RWPE2 (cell line): ENCODE data around the gene CFAP100.
A peak's percentile ranks its signal among the peaks of the same experiment; 100 is the strongest.

Experiments
- ATAC-seq: fragments of 200-7000 bp; cut with Tn5 transposase; 3 replicates; pipeline ENCODE4 v1.9.1; 2021; ENCODE audit warnings: low read depth
- DNase-seq: peaks from one replicate; pipeline ENCODE4 v3.0.0-alpha.2; 2020; ENCODE audit warnings: low spot score
- H3K27ac ChIP-seq: fragments of 450-650 bp; 2 replicates; pipeline ENCODE4 v1.5.1; 2017; ENCODE audit warnings: mild to moderate bottlenecking; ENCODE audit not compliant: poor library complexity, severe bottlenecking
- H3K27me3 ChIP-seq: fragments of 250-450 bp; sonication (Bioruptor Pico); 2 replicates; pipeline ENCODE4 v1.5.1; 2021; ENCODE audit warnings: mild to moderate bottlenecking, moderate library complexity; ENCODE audit not compliant: insufficient read depth, poor library complexity, severe bottlenecking
- H3K36me3 ChIP-seq: fragments of 250-450 bp; sonication (Bioruptor Pico); 2 replicates; pipeline ENCODE4 v1.5.1; 2020; ENCODE audit warnings: low read depth, mild to moderate bottlenecking, moderate library complexity
- H3K4me1 ChIP-seq: fragments of 250-450 bp; sonication (Bioruptor Pico); 2 replicates; pipeline ENCODE4 v1.5.1; 2021; ENCODE audit warnings: mild to moderate bottlenecking, moderate library complexity; ENCODE audit not compliant: insufficient read depth, poor library complexity, severe bottlenecking
- H3K4me3 ChIP-seq: fragments of 250-450 bp; sonication (Bioruptor Pico); 2 replicates; pipeline ENCODE4 v1.5.1; 2021; ENCODE audit warnings: mild to moderate bottlenecking, moderate library complexity; ENCODE audit not compliant: severe bottlenecking
- H3K9me3 ChIP-seq: fragments of 250-450 bp; sonication (Bioruptor Pico); 2 replicates; pipeline ENCODE4 v1.5.1; 2021; ENCODE audit warnings: mild to moderate bottlenecking, moderate library complexity; ENCODE audit not compliant: severe bottlenecking
- CTCF ChIP-seq: fragments of 450-650 bp; IDR thresholded peaks from one replicate; pipeline ENCODE4 v1.5.1; 2017; ENCODE audit warnings: mild to moderate bottlenecking, moderate library complexity; ENCODE audit not compliant: poor library complexity, severe bottlenecking

Gene CFAP100

DNA sequence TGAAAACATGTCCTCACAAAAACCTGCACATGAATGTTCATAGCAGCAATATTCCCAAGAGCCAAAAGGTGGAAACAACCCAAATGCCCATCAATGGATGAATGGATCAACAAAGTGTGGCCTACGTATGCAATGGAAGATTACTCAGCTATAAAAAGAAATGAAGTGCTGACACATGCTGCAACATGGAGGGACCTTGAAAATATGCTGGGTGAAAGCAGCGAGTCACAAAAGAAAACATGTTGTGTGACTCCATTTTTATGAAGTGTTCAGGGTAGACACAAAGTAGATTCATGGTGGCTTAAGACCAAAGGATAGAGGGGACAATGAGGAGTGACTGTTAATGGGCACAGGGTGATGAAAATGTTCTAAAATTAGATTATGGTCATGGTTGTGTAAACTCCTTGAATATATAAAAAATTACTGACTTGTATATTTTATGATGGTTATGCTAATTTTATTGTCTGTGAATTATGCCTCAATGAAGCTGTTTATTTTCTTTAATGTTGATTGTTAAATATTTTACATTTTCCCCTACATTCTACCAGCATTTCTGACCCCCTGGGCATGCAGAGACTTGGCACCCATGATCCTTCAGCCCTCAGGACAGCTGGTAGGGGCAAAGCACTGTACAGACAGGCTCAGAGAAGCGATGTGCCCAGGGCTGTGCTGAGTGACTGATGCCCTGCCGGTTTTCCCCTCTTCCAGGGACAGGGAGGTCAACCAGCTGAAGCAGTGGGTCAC, 37.8 kb downstream of the CFAP100 start:
- ATAC-seq, result no peak
- Histone ChIP-seq H3K27me3 (no peaks in the 10 kb centered on the region), H3K36me3 (no peaks in the 10 kb centered on the region), H3K4me1 (no peaks in the 10 kb centered on the region), H3K9me3 (no peaks in the 10 kb centered on the region), H3K27ac (no peak overlapping the region), H3K4me3 (no peak overlapping the region)
- DNase-seq, result no peak
- TF ChIP-seq CTCF, result no peak

DNA sequence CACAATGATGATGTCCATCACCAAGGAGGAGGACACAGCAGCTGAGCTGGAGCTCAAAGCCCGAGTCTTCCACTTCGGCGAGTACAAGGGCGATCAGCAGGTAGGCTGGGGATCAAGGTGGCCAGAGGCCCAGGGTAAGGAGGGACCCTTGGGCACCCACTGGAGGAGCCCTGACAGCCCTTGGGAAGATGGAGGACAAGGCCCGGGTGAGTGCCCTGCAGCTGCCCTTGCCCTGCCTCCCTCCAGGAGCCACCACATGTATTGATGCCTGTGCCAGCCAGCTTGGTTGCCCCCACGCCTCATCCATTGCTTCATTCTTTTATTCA, 38.4 kb downstream of the CFAP100 start:
- TF ChIP-seq CTCF, result no peak
- ATAC-seq (no peak), DNase-seq (peak; percentile 38)
- no peak overlapping the region for H3K27ac ChIP-seq
- H3K4me1 ChIP-seq, result no peaks in the 10 kb centered on the region
- no peak overlapping the region for H3K4me3 ChIP-seq
- no peaks in the 10 kb centered on the region for H3K27me3 ChIP-seq
- no peaks in the 10 kb centered on the region for H3K9me3 ChIP-seq
- H3K36me3 ChIP-seq, result no peaks in the 10 kb centered on the region

- Histone ChIP-seq H3K36me3 (no peaks in the 10 kb centered on the region; the same call in 1 of the 2 replicates), H3K27me3 (no peaks in the 10 kb centered on the region), H3K27ac (no peak overlapping the region), H3K4me1 (no peaks in the 10 kb centered on the region), H3K9me3 (no peaks in the 10 kb centered on the region), H3K4me3 (no peak overlapping the region)
- DNase-seq (peak; percentile 33), ATAC-seq (no peak)
- no peak for TF ChIP-seq CTCF
These were observed 39.0 kb downstream of the CFAP100 start for GRCh38 chr3:126433496-126434263.

- DNase-seq (no peak), ATAC-seq (no peak)
- Histone ChIP-seq H3K36me3 (no peaks in the 10 kb centered on the region; the same call in 1 of the 2 replicates), H3K27me3 (no peaks in the 10 kb centered on the region), H3K9me3 (no peaks in the 10 kb centered on the region), H3K27ac (no peak overlapping the region), H3K4me1 (no peaks in the 10 kb centered on the region), H3K4me3 (no peak overlapping the region)
- TF ChIP-seq CTCF, result no peak
These were observed 39.5 kb downstream of the CFAP100 start for GRCh38 chr3:126434264-126434590.

DNA sequence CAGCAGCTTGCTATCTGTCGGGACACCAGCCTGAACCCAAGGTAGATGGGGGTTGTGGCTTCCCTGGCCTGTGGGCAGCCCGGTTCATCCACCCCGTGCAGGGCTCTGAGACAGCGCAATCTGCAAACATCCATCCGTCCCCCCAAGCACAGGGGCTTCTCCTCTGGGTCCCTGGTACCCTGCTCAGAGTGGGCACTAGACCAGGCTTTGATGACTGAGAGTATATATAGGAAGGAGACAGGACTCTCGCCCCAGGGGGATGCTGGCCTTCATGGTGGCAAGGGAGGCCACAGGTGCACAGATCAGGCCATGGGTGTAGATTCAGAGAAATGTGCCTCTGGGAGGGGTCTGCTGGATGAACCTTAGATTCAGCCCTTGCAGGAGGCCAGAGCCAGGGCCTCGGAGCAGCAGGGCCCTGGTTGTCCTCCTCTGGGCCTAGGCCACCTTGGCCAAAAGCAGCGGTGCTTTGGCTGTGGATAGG, 40.3 kb downstream of the CFAP100 start:
- Histone ChIP-seq H3K9me3 (no peaks in the 10 kb centered on the region), H3K4me3 (no peak overlapping the region), H3K36me3 (no peaks in the 10 kb centered on the region; the same call in 1 of the 2 replicates), H3K4me1 (no peaks in the 10 kb centered on the region), H3K27me3 (no peaks in the 10 kb centered on the region), H3K27ac (no peak overlapping the region)
- no peak for TF ChIP-seq CTCF
- DNase-seq (peak; percentile 31), ATAC-seq (no peak)
